ACHN (cell line): ENCODE results near the gene CSN1S1.

ENCODE experiments used
- DNase-seq: peaks from one replicate; pipeline ENCODE4 v3.0.0-alpha.2; 2015
- in situ Hi-C: cut with HindIII; loops from 2 replicates; pipeline ENCODE4 v1.10.0; 2017; ENCODE audit warnings: low sequenced_read_pairs, low pct_ligation_motif_present, low pct_unique_long_range_greater_than_20kb

CSN1S1 gene

GRCh38 chr4:69977582-69977981 lies 46.7 kb downstream of the CSN1S1 start:
- in situ Hi-C loops = no loop called here
- no peak for DNase-seq

DNA sequence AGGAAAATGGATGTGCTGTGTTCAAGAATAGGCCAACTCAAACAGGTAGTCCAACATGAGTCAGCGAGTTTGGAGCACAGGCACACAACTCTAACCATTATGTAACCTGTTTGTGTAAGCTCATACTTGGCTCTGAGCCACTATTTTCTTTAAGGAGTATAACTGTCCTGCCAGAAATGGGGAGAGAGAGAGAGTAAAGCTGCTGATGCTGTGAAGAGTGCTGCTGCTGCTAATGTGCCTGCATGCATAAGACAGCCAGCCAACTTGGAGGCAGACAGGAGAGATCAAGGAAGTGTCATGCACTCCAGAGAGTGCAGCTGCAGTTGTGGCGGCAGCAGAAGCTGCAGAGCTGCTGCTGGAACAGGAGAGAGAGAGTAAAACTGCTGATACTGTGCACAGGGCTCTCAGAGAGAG lies 53.2 kb downstream of the CSN1S1 start:
- DNase-seq = no peak
- in situ Hi-C loops = no loop called here

- DNase-seq = no peak
- in situ Hi-C loops = no loop called here
These were observed 55.8 kb downstream of the CSN1S1 start for GRCh38 chr4:69986663-69987062.

DNA sequence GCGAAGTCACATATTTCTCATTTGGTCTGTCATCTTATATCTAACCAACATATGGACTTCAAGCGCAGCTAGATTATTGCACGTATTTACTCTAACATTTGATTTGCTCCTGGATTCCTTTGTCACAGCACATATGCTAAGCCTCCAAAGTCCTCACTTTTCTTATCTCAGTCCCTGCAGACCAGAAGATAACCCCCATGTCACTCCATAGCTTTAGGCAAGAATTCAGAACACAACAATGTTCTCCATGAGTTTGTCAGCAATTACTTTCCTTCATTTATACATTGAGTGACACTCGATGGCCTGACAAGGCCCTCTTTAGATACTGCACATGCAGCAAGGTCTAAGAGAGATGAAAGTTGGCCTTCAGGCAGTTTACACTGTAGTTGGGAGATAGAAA lies 60.1 kb downstream of the CSN1S1 start:
- in situ Hi-C loops = no loop called here
- DNase-seq = no peak

DNA sequence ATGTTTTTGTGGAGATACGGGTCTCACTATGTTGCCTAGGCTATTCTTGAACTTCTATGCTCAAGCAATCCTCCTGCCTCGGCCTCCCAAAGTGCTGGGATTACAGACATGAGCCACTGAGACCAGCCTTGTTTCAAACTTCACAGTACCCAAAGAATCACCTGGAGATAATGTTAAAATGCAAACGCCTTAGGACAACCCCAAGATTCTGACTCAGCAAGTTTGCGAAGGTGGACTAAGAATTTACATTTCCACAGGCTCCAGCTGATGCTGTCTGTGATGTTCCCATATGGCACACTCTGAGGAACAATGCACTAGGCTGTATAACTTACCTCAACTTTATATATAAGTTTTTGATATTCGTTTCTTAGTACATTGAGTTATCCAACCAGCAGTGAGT lies 63.9 kb downstream of the CSN1S1 start:
- in situ Hi-C loops = no loop called here
- no peak for DNase-seq

- in situ Hi-C loops = no loop called here
These were observed 64.7 kb downstream of the CSN1S1 start, which contains the start of gene STATH for GRCh38 chr4:69995526-69996016. TSS of gene STATH (plus strand) at chr4:69995966. CDS start at chr4:69998438, 2,472 bp downstream.

More at GRCh38 chr4:69995526-69996016, 64.7 kb downstream of the CSN1S1 start, which contains the start of gene STATH:
- no peak for DNase-seq
